HG02798 (cell line): ENCODE results near the gene OTOGL.

Experiments used
- ATAC-seq: cut with Tn5 transposase; IDR thresholded peaks from one replicate; pipeline ENCODE4 v1.9.1; 2021; ENCODE audit warnings: mild to moderate bottlenecking; ENCODE audit not compliant: unreplicated experiment, poor library complexity

Gene OTOGL

GRCh38 chr12:80415466-80415865, 316.1 kb downstream of the OTOGL start:
- no peak for ATAC-seq

DNA sequence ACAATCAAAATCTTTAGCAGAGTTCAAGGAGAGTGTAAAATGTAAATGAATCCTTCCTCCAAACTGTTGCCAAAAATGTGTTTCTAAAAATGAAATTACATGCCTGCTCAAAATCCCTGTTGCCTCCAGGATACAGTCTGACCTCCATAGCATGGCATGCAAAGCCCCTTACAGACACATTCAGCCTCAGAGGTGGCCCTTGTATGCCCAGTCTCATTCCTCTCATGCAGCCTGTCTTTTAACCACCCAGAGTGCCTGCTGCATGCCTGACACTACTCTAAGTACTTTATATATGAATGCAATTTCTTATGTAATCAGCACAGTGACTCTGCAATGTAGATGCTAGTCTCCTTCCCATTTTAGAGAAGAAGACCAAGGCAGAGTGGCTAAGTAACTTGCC, 320.3 kb downstream of the OTOGL start:
- no peak for ATAC-seq

GRCh38 chr12:80420075-80420474, 320.7 kb downstream of the OTOGL start:
- ATAC-seq, result no peak

DNA sequence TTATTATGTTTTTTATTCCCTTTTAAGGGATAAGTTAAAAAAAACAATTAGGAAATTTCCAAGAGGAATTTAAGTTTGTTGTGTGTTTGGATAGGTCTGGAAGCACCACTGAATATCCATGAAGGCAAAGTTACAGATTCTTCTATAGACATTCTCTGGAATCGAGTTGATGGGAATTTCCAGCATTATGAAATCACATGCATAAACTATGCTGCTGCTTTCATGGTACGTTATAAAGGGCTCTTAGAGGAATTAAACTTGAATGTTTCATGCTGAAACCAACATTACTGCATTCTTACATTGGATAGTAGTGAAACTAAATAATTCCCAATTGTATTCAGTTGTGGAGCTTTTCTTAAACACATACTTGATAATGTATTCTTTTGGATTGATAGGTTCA, 323.2 kb downstream of the OTOGL start:
- ATAC-seq, result no peak
